Ascending aorta (tissue), 2 donors: ENCODE measurements around the gene MGP. TPM values are rescaled to one million over a fixed set of nuclear protein-coding genes. Genes with fewer than 3 reads are reported as not detected.

Source experiments
- DNase-seq, 2 donors: peaks; one replicate each; pipeline ENCODE4 v3.0.0-alpha.2; 2019; ENCODE audit warnings: low spot score in 2 of 2
- H3K27ac ChIP-seq, 2 donors: fragments of 200-600 bp; sonication (generic); one replicate each; pipeline ENCODE4 v1.5.1; 2016 to 2017; ENCODE audit warnings: mild to moderate bottlenecking in 1 of 2
- H3K27me3 ChIP-seq: fragments of 200-600 bp; sonication (generic); one replicate; pipeline ENCODE4 v1.5.1; 2017
- H3K36me3 ChIP-seq, 2 donors: fragments of 200-600 bp; sonication (generic); one replicate each; pipeline ENCODE4 v1.5.1; 2016
- H3K4me1 ChIP-seq, 2 donors: fragments of 200-600 bp; sonication (generic); one replicate each; pipeline ENCODE4 v1.5.1; 2016 to 2017; ENCODE audit warnings: mild to moderate bottlenecking in 1 of 2
- H3K4me3 ChIP-seq, 2 donors: fragments of 200-600 bp; sonication (generic); one replicate each; pipeline ENCODE4 v1.5.1; 2016 to 2017; ENCODE audit warnings: mild to moderate bottlenecking in 1 of 2
- H3K9me3 ChIP-seq, 2 donors: fragments of 200-600 bp; sonication (generic); one replicate each; pipeline ENCODE4 v1.5.1; 2016
- intact Hi-C: fragments of 100-400 bp; cut with DNase I; formaldehyde crosslinking; loops from one replicate; pipeline ENCODE4 v1.15.1; 2023
- total RNA-seq: library from RNA; depleted of rRNA; stranded (reverse); fragments of >200 nt; gene quantifications from one replicate; pipeline ENCODE4 v1.1.0, GENCODE V29; 2016
- TF ChIP-seq, protein P1 (sequence below), 3 experiments: fragments of 200-600 bp in 2 of 3; fragments of 450-650 bp in 1 of 3; sonication (generic) in 2 of 3; IDR thresholded peaks; one replicate each; pipeline ENCODE4 v1.5.1; 2016 to 2019; ENCODE audit warnings: antibody characterized with exemption in 3 of 3, mild to moderate bottlenecking in 1 of 3, moderate library complexity in 1 of 3

Gene MGP
- total RNA-seq, 1 donor from 2014 or later: 3,618 TPM

GRCh38 chr12:14883686-14884085 is 2.0 kb downstream of the MGP start:
- DNase-seq: no peak
- no peaks in the 10 kb centered on the region for H3K27me3 ChIP-seq

DNA sequence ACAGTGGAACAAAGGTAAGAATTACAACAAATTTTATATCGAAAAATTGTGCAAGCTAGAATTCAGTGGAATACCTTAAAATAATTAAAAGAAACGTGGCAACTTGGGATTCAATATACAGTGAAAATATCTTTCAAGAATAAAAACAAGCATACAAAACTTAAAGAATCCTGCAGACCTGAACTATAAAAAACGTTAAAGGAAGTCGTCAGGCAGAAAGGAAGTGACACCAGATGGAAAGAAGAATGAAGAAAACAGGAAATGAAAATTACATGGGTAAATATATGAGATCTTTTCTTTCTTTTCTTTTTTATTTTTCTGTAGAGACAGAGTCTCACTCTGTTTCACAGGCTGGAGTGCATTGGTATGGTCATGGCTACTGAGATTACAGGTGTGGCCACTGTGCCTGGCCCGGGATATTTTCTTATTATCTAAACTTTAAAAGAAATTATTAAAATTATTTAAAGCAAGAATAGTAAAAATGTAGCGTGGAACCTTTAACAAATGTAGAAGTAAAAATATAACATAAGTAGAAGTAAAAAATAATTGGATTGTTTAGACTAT is 4.7 kb downstream of the MGP start:
- no peak for DNase-seq
- Histone ChIP-seq H3K9me3 (no peaks in the 10 kb centered on the region), H3K4me3 (peak overlapping the region; percentile 61 to 75), H3K36me3 (peaks cover 8 to 47% of the 10 kb centered on the region in 2 donors), H3K4me1 (no peaks in the 10 kb centered on the region), H3K27ac (peak overlapping the region; percentile 56 to 86), H3K27me3 (no peaks in the 10 kb centered on the region)
- TF ChIP-seq, protein P1, sequence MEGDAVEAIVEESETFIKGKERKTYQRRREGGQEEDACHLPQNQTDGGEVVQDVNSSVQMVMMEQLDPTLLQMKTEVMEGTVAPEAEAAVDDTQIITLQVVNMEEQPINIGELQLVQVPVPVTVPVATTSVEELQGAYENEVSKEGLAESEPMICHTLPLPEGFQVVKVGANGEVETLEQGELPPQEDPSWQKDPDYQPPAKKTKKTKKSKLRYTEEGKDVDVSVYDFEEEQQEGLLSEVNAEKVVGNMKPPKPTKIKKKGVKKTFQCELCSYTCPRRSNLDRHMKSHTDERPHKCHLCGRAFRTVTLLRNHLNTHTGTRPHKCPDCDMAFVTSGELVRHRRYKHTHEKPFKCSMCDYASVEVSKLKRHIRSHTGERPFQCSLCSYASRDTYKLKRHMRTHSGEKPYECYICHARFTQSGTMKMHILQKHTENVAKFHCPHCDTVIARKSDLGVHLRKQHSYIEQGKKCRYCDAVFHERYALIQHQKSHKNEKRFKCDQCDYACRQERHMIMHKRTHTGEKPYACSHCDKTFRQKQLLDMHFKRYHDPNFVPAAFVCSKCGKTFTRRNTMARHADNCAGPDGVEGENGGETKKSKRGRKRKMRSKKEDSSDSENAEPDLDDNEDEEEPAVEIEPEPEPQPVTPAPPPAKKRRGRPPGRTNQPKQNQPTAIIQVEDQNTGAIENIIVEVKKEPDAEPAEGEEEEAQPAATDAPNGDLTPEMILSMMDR (IDR thresholded peaks at IDR 0.05): no peak
- intact Hi-C loops: no loop called here

More at GRCh38 chr12:14883686-14884085, 2.0 kb downstream of the MGP start:
- H3K9me3 ChIP-seq: no peaks in the 10 kb centered on the region
- peak overlapping the region; percentile 61 to 75 for H3K4me3 ChIP-seq
- TF ChIP-seq, protein P1 (IDR thresholded peaks at IDR 0.05): no peak
- H3K27ac ChIP-seq: peak overlapping the region; percentile 86 to 87
- peaks cover 8 to 41% of the 10 kb centered on the region in 2 donors for H3K36me3 ChIP-seq
- intact Hi-C loops: loop anchor here (2.0 kb wide), 2 partner anchors 65 to 109 kb away; a partner anchor contains a TSS
- H3K4me1 ChIP-seq: peaks cover 0 to 5% of the 10 kb centered on the region in 2 donors

DNA sequence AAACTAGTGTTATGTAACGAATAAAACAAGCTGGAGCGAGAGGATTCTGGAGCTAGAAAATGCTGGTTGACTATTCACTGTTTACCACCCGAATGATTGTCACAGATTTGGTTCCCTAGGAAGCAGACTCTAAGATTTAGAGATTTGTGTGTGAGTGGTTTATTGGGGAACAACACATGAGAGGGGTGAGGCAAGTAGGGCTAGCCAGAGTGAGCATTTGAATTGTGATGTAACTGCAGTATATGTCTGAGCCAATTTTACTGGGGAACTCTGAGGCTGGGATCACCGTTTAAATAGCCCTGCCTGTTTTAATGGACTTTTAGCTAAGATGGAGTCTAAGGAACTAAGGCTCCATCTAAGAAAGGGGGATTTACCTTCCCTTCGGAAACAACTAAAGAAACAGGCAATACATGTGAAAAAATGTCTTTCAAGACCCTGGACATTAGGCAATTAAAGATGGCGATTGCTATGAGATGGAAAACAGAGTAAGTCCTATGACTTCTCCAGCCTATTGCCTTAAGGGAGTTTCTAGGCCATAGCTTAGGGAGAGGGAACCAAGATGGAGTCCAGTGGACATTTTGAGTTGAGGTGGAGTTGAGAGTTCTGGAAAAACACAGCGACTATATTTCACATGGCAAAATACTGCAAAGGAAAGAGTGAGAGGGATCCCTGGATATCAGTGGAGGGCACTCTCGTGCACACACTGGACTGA is 6.3 kb downstream of the MGP start:
- DNase-seq: no peak
- H3K4me1 ChIP-seq: no peaks in the 10 kb centered on the region
- no peak overlapping the region for H3K4me3 ChIP-seq
- H3K27ac ChIP-seq: peak overlapping the region; percentile 32 to 54
- peaks cover 8 to 47% of the 10 kb centered on the region in 2 donors for H3K36me3 ChIP-seq
- no peaks in the 10 kb centered on the region for H3K27me3 ChIP-seq
- no peaks in the 10 kb centered on the region for H3K9me3 ChIP-seq
- TF ChIP-seq, protein P1 (IDR thresholded peaks at IDR 0.05): no peak
- intact Hi-C loops: no loop called here

GRCh38 chr12:14878488-14878887 is 7.2 kb downstream of the MGP start:
- Histone ChIP-seq H3K27me3 (no peaks in the 10 kb centered on the region), H3K9me3 (no peaks in the 10 kb centered on the region), H3K4me1 (no peaks in the 10 kb centered on the region), H3K36me3 (peaks cover 8 to 43% of the 10 kb centered on the region in 2 donors), H3K27ac (peak overlapping the region in 1 of 2 donors; percentile 54), H3K4me3 (no peak overlapping the region)
- TF ChIP-seq, protein P1 (IDR thresholded peaks at IDR 0.05): no peak
- intact Hi-C loops: no loop called here
- no peak for DNase-seq

DNA sequence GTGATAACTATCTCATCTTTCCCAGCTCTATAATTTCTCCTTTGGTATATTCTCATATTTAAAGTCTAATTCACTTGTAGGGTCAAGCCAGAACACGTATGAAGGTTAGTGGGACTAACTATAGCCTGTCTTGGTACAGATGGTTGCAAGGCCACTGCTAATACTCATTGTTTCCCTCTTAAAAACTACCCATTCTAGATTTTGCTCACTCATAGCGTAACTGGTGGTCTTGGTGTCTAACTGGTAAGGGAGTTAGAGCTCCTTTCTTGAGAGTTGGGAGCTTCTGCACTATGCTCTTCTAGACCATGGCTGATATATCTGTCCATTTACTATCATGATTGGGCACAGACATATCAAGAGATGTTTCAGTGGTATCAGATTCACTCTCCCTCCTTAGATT is 8.8 kb downstream of the MGP start:
- H3K36me3 ChIP-seq: peaks cover under 1 to 26% of the 10 kb centered on the region in 2 donors
- DNase-seq: no peak
- no peaks in the 10 kb centered on the region for H3K4me1 ChIP-seq
- H3K27me3 ChIP-seq: no peaks in the 10 kb centered on the region
- no peaks in the 10 kb centered on the region for H3K9me3 ChIP-seq
- intact Hi-C loops: no loop called here
- H3K27ac ChIP-seq: no peak overlapping the region
- H3K4me3 ChIP-seq: no peak overlapping the region
- TF ChIP-seq, protein P1 (IDR thresholded peaks at IDR 0.05): no peak
